ENCODE measurements around the gene KRTAP5-11. TPM values are rescaled to one million over a fixed set of nuclear protein-coding genes. Genes with fewer than 3 reads are reported as not detected.
"Not testable (repeated sequence)": the region's sequence is repeated elsewhere in the genome, so short reads cannot be mapped to it uniquely, and the experiment has no call there.

The KRTAP5-11 gene
- total and polyA plus RNA-seq, 4 experiments from 2014 or later = not detected

DNA sequence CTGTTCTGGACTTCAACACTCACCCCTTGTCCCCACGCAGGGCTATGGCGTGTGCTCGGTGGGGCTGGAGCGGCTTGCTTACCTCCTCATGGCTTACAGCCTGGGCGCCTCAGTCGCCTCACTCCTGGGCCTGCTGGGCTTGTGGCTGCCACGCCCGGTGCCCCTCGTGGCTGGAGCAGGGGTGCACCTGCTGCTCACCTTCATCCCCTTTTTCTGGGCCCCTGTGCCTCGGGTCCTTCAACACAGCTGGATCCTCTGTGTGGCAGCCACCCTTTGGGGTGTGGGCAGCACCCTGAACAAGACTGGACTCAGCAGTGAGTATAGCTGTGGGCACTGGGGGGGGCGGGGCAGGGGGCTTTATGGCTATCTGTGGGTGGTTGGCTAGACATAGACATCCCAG is 20.5 kb upstream of the KRTAP5-11 start:
- peaks cover 13 to 33% of the 10 kb centered on the region in 2 donors for H3K27me3 Mint-ChIP-seq
- DNase-seq; CTCF ChIA-PET (ENCODE audit: partially characterized antibody); H3K4me3 ChIP-seq (ENCODE audit: low read length in 2 of 2); H3K27ac Mint-ChIP-seq; H3K27ac ChIP-seq (ENCODE audit: low read depth, low read length); H3K4me1 ChIP-seq (ENCODE audit: insufficient read depth, low read length); POLR2A ChIA-PET (ENCODE audit: partially characterized antibody); H3K4me3 Mint-ChIP-seq; H3K9me3 Mint-ChIP-seq; H3K27me3 ChIP-seq (ENCODE audit: insufficient read depth, low read length); H3K9me3 ChIP-seq (ENCODE audit: control insufficient read depth in 1 of 2, low read length in 2 of 2); H3K36me3 ChIP-seq (ENCODE audit: insufficient read depth, low read length); H3K36me3 Mint-ChIP-seq; intact Hi-C loops (cut with micrococcal nuclease): not testable (repeated sequence)
- H3K4me1 Mint-ChIP-seq = peaks cover 4 to 10% (median 6%) of the 10 kb centered on the region in 4 donors

DNA sequence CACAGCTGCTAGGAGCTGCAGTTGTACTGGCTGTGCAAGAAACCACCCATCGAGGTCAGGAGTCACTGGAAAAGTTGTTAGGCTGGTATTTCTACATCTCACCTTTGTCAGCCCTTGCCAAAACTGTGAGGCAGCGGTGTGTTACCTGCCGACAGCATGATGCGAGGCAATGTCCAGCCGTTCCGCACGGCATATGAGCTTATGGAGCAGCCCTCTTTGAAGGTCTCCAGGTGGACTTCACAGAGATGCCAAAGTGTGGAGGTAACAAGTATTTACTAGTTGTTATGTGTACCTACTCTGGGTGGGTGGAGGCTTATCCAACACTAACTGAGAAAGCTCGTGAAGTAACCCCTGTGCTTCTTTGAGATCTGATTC is 6.9 kb upstream of the KRTAP5-11 start:
- CTCF ChIA-PET (ENCODE audit: partially characterized antibody); H3K27ac ChIP-seq (ENCODE audit: low read depth, low read length); H3K4me3 ChIP-seq (ENCODE audit: low read length in 2 of 2); H3K4me3 Mint-ChIP-seq; H3K36me3 ChIP-seq (ENCODE audit: insufficient read depth, low read length); H3K27me3 ChIP-seq (ENCODE audit: insufficient read depth, low read length); POLR2A ChIA-PET (ENCODE audit: partially characterized antibody); H3K36me3 Mint-ChIP-seq; H3K4me1 Mint-ChIP-seq; H3K9me3 Mint-ChIP-seq; DNase-seq; intact Hi-C loops (cut with micrococcal nuclease); H3K27ac Mint-ChIP-seq; H3K4me1 ChIP-seq (ENCODE audit: insufficient read depth, low read length); H3K27me3 Mint-ChIP-seq; H3K9me3 ChIP-seq (ENCODE audit: control insufficient read depth in 1 of 2, low read length in 2 of 2): not testable (repeated sequence)

DNA sequence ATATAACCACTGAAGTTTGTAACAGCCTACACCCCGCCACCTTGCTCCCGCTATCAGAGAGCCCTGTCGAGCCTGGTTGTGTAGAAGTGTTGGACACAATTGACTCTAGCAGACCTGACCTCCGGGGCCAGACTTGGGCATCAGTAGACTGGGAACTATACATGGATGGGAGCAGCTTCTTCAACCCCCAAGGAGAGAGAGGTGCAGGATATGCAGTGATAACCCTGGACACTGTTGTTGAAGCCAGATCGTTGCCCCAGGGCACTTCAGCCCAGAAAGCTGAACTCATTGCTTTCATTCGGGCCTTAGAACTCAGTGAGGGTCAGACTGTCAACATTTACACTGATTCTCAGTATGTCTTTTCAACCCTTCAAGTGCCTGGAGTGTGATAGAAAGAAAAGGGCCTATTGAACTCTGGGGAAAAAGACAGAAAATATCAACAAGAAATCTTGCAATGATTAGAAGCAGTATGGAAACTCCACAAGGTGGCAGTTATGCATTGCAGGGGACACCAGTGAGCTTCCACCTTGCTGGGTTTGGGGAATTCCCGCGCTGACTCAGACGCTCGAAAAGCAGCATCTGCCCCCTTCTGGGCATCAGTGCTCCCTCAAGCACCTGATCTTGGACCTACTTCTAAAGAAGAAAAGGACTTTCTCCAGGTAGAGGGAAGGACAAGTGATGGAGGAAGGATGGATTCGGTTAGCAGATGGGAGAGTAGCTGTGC is 6.3 kb upstream of the KRTAP5-11 start:
- H3K36me3 Mint-ChIP-seq; H3K9me3 ChIP-seq (ENCODE audit: control insufficient read depth in 1 of 2, low read length in 2 of 2); H3K4me1 ChIP-seq (ENCODE audit: insufficient read depth, low read length); CTCF ChIA-PET (ENCODE audit: partially characterized antibody); H3K4me1 Mint-ChIP-seq; H3K9me3 Mint-ChIP-seq; H3K27me3 Mint-ChIP-seq; H3K4me3 Mint-ChIP-seq; H3K4me3 ChIP-seq (ENCODE audit: low read length in 2 of 2); H3K36me3 ChIP-seq (ENCODE audit: insufficient read depth, low read length); intact Hi-C loops (cut with micrococcal nuclease); POLR2A ChIA-PET (ENCODE audit: partially characterized antibody); H3K27ac Mint-ChIP-seq; H3K27me3 ChIP-seq (ENCODE audit: insufficient read depth, low read length); H3K27ac ChIP-seq (ENCODE audit: low read depth, low read length): not testable (repeated sequence)
- peak in 3 of 5 donors; percentile 1 to 13 (median 12) for DNase-seq

DNA sequence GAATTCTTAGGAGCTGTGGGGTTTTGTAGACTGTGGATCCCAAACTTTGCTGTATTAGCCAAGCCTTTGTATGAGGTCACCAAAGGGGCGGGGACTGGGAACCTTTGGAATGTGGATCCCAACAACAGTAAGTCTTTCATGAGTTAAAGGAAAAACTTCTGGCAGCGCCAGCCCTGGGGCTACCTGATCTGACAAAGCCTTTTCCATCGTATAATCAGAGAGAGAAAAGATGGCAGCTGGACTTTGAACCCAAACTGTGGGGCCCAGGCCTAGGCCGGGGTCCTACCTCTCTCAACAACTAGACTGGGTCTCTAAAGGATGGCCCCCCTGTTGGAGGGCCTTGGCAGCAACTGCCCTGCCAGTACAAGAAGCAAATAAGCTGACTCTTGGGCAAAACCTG is 5.6 kb upstream of the KRTAP5-11 start:
- H3K27me3 ChIP-seq (ENCODE audit: insufficient read depth, low read length); H3K27ac ChIP-seq (ENCODE audit: low read depth, low read length); H3K4me1 ChIP-seq (ENCODE audit: insufficient read depth, low read length); CTCF ChIA-PET (ENCODE audit: partially characterized antibody); H3K4me3 Mint-ChIP-seq; H3K4me3 ChIP-seq (ENCODE audit: low read length in 2 of 2); H3K4me1 Mint-ChIP-seq; intact Hi-C loops (cut with micrococcal nuclease); H3K36me3 Mint-ChIP-seq; POLR2A ChIA-PET (ENCODE audit: partially characterized antibody); H3K9me3 Mint-ChIP-seq; DNase-seq; H3K36me3 ChIP-seq (ENCODE audit: insufficient read depth, low read length); H3K9me3 ChIP-seq (ENCODE audit: control insufficient read depth in 1 of 2, low read length in 2 of 2); H3K27ac Mint-ChIP-seq: not testable (repeated sequence)
- H3K27me3 Mint-ChIP-seq = peaks cover 4 to 13% of the 10 kb centered on the region in 2 donors

DNA sequence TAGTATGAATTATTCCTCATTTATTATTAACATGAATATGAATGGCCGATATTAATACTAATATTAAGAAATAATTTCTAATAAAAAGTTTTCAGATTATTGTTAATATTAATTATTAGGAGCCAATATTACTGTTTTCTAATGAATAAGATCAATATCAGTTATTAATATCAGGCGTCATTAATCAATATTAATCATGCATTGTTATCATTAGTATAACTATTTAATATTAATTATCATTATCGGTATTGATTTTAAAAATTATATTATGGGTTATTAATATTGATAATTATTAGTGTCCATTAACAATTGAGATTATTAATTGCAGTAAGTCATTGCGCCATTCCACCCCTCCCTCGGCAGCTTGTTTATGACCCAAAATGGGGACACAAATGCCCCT is 3.0 kb upstream of the KRTAP5-11 start:
- intact Hi-C loops (cut with micrococcal nuclease); H3K9me3 ChIP-seq (ENCODE audit: control insufficient read depth in 1 of 2, low read length in 2 of 2); H3K27me3 ChIP-seq (ENCODE audit: insufficient read depth, low read length); CTCF ChIA-PET (ENCODE audit: partially characterized antibody); H3K27ac Mint-ChIP-seq; POLR2A ChIA-PET (ENCODE audit: partially characterized antibody); H3K4me3 ChIP-seq (ENCODE audit: low read length in 2 of 2); H3K36me3 Mint-ChIP-seq; DNase-seq; H3K36me3 ChIP-seq (ENCODE audit: insufficient read depth, low read length); H3K27ac ChIP-seq (ENCODE audit: low read depth, low read length); H3K9me3 Mint-ChIP-seq; H3K4me3 Mint-ChIP-seq; H3K4me1 Mint-ChIP-seq; H3K4me1 ChIP-seq (ENCODE audit: insufficient read depth, low read length): not testable (repeated sequence)
- H3K27me3 Mint-ChIP-seq = peaks cover 15 to 22% of the 10 kb centered on the region in 2 donors

DNA sequence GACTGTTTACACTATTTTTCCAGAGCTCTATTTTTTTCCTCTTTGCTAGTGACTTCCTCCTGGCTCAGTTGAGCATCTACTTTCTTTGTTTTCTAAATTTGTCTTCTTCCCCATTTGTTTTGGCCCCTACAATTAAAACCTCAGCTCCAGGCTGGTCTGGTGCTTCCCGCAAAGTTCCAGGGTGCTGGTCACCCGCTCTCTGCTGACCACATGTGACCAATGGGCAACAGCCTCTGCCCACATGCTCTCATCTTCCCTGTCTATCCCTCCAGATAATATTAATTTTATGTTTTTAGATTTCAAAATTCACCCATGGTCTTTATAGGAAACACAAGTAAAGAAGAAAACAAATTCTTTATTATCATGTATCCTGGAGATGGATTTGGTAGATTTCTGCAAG is 294 bp upstream of the KRTAP5-11 start:
- H3K4me1 Mint-ChIP-seq = peaks cover 6 to 13% (median 7%) of the 10 kb centered on the region in 4 donors
- H3K9me3 Mint-ChIP-seq; intact Hi-C loops (cut with micrococcal nuclease); H3K4me1 ChIP-seq (ENCODE audit: insufficient read depth, low read length); DNase-seq; H3K9me3 ChIP-seq (ENCODE audit: control insufficient read depth in 1 of 2, low read length in 2 of 2); POLR2A ChIA-PET (ENCODE audit: partially characterized antibody); CTCF ChIA-PET (ENCODE audit: partially characterized antibody); H3K4me3 ChIP-seq (ENCODE audit: low read length in 2 of 2); H3K36me3 ChIP-seq (ENCODE audit: insufficient read depth, low read length); H3K27me3 ChIP-seq (ENCODE audit: insufficient read depth, low read length); H3K27ac Mint-ChIP-seq; H3K36me3 Mint-ChIP-seq; H3K4me3 Mint-ChIP-seq; H3K27ac ChIP-seq (ENCODE audit: low read depth, low read length): not testable (repeated sequence)
- peaks cover 18 to 22% of the 10 kb centered on the region in 2 donors for H3K27me3 Mint-ChIP-seq

DNA sequence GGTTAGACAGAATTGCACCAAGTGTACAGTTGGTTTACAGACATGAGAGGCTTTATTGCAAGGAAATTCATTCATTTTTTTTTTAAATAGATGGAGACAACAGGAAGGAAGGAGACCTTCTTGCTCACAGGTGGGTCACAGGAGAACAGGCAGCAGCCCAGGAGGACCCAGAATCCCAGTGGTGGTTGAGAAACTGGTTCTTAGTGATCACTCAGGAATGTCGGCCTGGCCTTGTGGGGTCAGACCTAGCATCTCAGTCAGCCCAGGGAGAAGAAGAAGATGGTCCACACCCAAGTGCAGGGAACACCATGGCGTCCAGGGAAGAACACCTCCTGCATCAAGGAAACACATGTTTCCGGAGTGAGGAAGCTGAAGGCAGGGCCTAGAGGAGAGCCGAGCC is 849 bp downstream of the KRTAP5-11 start:
- H3K4me3 Mint-ChIP-seq = no peak overlapping the region
- Histone ChIP-seq H3K4me3 (ENCODE audit: low read length in 2 of 2) (no peak overlapping the region), H3K36me3 (ENCODE audit: insufficient read depth, low read length) (no peaks in the 10 kb centered on the region), H3K27ac (ENCODE audit: low read depth, low read length) (no peak overlapping the region), H3K27me3 (ENCODE audit: insufficient read depth, low read length) (no peaks in the 10 kb centered on the region), H3K9me3 (ENCODE audit: control insufficient read depth in 1 of 2, low read length in 2 of 2) (no peaks in the 10 kb centered on the region), H3K4me1 (ENCODE audit: insufficient read depth, low read length) (no peaks in the 10 kb centered on the region)
- peaks cover 18 to 22% of the 10 kb centered on the region in 2 donors for H3K27me3 Mint-ChIP-seq
- no peak overlapping the region for H3K27ac Mint-ChIP-seq
- CTCF ChIA-PET (ENCODE audit: partially characterized antibody) = interaction anchor here (0.6 kb wide), 1 partner anchor 16 kb away, joined by 3 read pairs; the partner anchor contains the start of gene KRTAP5-10
- DNase-seq = no peak
- H3K36me3 Mint-ChIP-seq = no peaks in the 10 kb centered on the region
- POLR2A ChIA-PET (ENCODE audit: partially characterized antibody) = no interaction called here
- peaks cover 6 to 13% (median 7%) of the 10 kb centered on the region in 4 donors for H3K4me1 Mint-ChIP-seq
- intact Hi-C loops (cut with micrococcal nuclease) = no loop called here
- H3K9me3 Mint-ChIP-seq = no peaks in the 10 kb centered on the region
